Psoas muscle (tissue), 8 donors: ENCODE data around the gene GAL3ST1. TPM values are rescaled to one million over a fixed set of nuclear protein-coding genes. Genes with fewer than 3 reads are reported as not detected.

Experiments
- ATAC-seq, 4 donors: fragments of 200-7000 bp; cut with Tn5 transposase; one replicate each; pipeline ENCODE4 v1.9.1; 2020; ENCODE audit warnings: moderate library complexity in 3 of 4, mild to moderate bottlenecking in 2 of 4
- DNase-seq, 2 donors: peaks; one replicate each; pipeline ENCODE4 v3.0.0-alpha.2; 2020
- H3K27ac ChIP-seq: fragments of 200-600 bp; one replicate; pipeline ENCODE4 v1.8.0; 2022
- H3K27me3 ChIP-seq, 3 donors: fragments of 200-600 bp in 1 of 3; one replicate each; pipeline versions ENCODE4 v1.6.1 to v1.8.0; 2013 to 2022; ENCODE audit warnings: low read length in 2 of 3, mild to moderate bottlenecking in 2 of 3, moderate library complexity in 1 of 3; ENCODE audit not compliant: insufficient read depth in 3 of 3
- H3K36me3 ChIP-seq, 2 donors: fragments of 200-600 bp in 1 of 2; one replicate each; pipeline versions ENCODE4 v1.6.1 to v1.8.0; 2013 to 2022; ENCODE audit warnings: low read depth in 1 of 2, mild to moderate bottlenecking in 1 of 2, moderate library complexity in 1 of 2; ENCODE audit not compliant: insufficient read depth in 1 of 2
- H3K4me1 ChIP-seq: fragments of 200-600 bp; one replicate; pipeline ENCODE4 v1.8.0; 2022
- H3K4me3 ChIP-seq: fragments of 200-600 bp; one replicate; pipeline ENCODE4 v1.8.0; 2022; ENCODE audit warnings: mild to moderate bottlenecking
- H3K9me3 ChIP-seq: fragments of 200-600 bp; one replicate; pipeline ENCODE4 v1.8.0; 2022
- CTCF ChIP-seq: fragments of 200-600 bp; IDR thresholded peaks from one replicate; pipeline ENCODE4 v1.8.0; 2022; ENCODE audit warnings: antibody characterized with exemption
- whole genome bisulfite sequencing, 3 donors: extraction: QIAGEN DNeasy Blood & Tissue Kit; methylation state at CpG; one replicate each; pipeline versions ENCODE4 v1.1.6 to v1.1.7; 2013; 5-methylcytosine and 5-hydroxymethylcytosine counted together
- intact Hi-C, 2 donors: fragments of 100-400 bp; cut with DNase I; formaldehyde crosslinking; loops; one replicate each; pipeline versions ENCODE4 v1.11.0 to v1.14.2; 2022
- polyA plus RNA-seq, 3 donors: library from polyadenylated mRNA; stranded (reverse); fragments of 200-250 nt; gene quantifications; one replicate each; pipeline ENCODE4 v1.2.3, GENCODE V29; 2013
- total RNA-seq, 4 donors: library from RNA; stranded (reverse); fragmentation: NEBNext Ultra II Directional in 2 of 4; extraction: Animal tissue kit (Norgen Biotek cat#: 25700) in 2 of 4; gene quantifications; one replicate each; pipeline versions ENCODE4 v1.2.1 to v1.2.4, GENCODE V29; 2021 to 2023
- donor health status: healthy with polysubstance abuse.
- donor health status: DM: no; HTN: no; CAD: no; lungs with moderate emphysema.
- donor health status: Bipolar disorder and iron deficiency.
- donor health status: healthy.
- donor health status: DM: yes; HTN: yes; CAD: no.
- donor health status: DM: no; HTN: no; CAD: no.
- donor health status: DM: no; HTN: no; CAD: no.
- donor health status: DM: yes; HTN: yes; CAD: no.

The GAL3ST1 gene
- total and polyA plus RNA-seq, 7 donors, result 0.21 to 2.7 (median 0.80) TPM

- Histone ChIP-seq H3K27ac (no peak overlapping the region), H3K9me3 (no peaks in the 10 kb centered on the region), H3K4me1 (no peaks in the 10 kb centered on the region), H3K4me3 (no peak overlapping the region), H3K27me3 (peaks cover 0 to 34% (median 2%) of the 10 kb centered on the region in 3 donors), H3K36me3 (no peaks in the 10 kb centered on the region)
- ATAC-seq (no peak), DNase-seq (no peak)
- 71 to 78% (median 73%) methylated on average over 9 of the region's 9 CpGs for WGBS, 3 donors
- intact Hi-C loops, result loop anchor here in 1 of 2 donors (10.0 kb wide), 1 partner anchor 64 kb away; the partner anchor contains the start of gene GAL3ST1
- TF ChIP-seq CTCF, result no peak
These were observed 63.4 kb downstream of the GAL3ST1 start for GRCh38 chr22:30511109-30511508.

- no peak for ATAC-seq
- Histone ChIP-seq H3K27me3 (peaks cover 0 to 63% (median 16%) of the 10 kb centered on the region in 3 donors), H3K4me3 (no peak overlapping the region), H3K27ac (no peak overlapping the region), H3K36me3 (no peaks in the 10 kb centered on the region), H3K4me1 (no peaks in the 10 kb centered on the region), H3K9me3 (no peaks in the 10 kb centered on the region)
- no peak for TF ChIP-seq CTCF
- intact Hi-C loops, result no loop called here
- WGBS, 3 donors, result 56 to 93% (median 90%) methylated on average over 5 of the region's 5 CpGs
- no peak for DNase-seq
These were observed 66.2 kb downstream of the GAL3ST1 start for GRCh38 chr22:30508216-30508615.

- DNase-seq, result no peak
- Histone ChIP-seq H3K27ac (no peak overlapping the region), H3K4me1 (no peaks in the 10 kb centered on the region), H3K27me3 (peaks cover 0 to 68% (median 16%) of the 10 kb centered on the region in 3 donors), H3K36me3 (no peaks in the 10 kb centered on the region), H3K9me3 (no peaks in the 10 kb centered on the region), H3K4me3 (no peak overlapping the region)
- intact Hi-C loops, result no loop called here
- TF ChIP-seq CTCF, result no peak
- ATAC-seq, result no peak
- WGBS, 3 donors, result 76 to 87% (median 80%) methylated on average over 4 of the region's 4 CpGs
These were observed 66.8 kb downstream of the GAL3ST1 start for GRCh38 chr22:30507670-30508069.

GRCh38 chr22:30506507-30506968, 67.9 kb downstream of the GAL3ST1 start:
- H3K4me1 ChIP-seq, result no peaks in the 10 kb centered on the region
- 43 to 56% (median 49%) methylated on average over 8 of the region's 8 CpGs for WGBS, 3 donors
- no peaks in the 10 kb centered on the region for H3K9me3 ChIP-seq
- no peak overlapping the region for H3K4me3 ChIP-seq
- H3K27ac ChIP-seq, result no peak overlapping the region
- intact Hi-C loops, result no loop called here
- DNase-seq (no peak), ATAC-seq (no peak)
- no peak for TF ChIP-seq CTCF
- H3K27me3 ChIP-seq, result peaks cover 0 to 73% (median 16%) of the 10 kb centered on the region in 3 donors
- no peaks in the 10 kb centered on the region for H3K36me3 ChIP-seq

Other genes starting within 250 kb of the GAL3ST1 start
- 1 to 10 TPM; 2.9 to 4.8 (median 3.3) TPM for gene TBC1D10A, start 247.7 kb downstream of the GAL3ST1 start, total RNA-seq
- 1 to 10 TPM; 2.2 to 4.2 (median 2.9) TPM for gene TBC1D10A, start 247.7 kb downstream of the GAL3ST1 start, polyA plus RNA-seq
- 100 to 1,000 TPM; 107 to 146 (median 121) TPM for gene SF3A1, start 217.8 kb downstream of the GAL3ST1 start, total RNA-seq
- 10 to 100 TPM; 21.6 to 35.5 (median 32.3) TPM for gene SF3A1, start 217.8 kb downstream of the GAL3ST1 start, polyA plus RNA-seq
- under 1 TPM; 0.17 to 0.88 (median 0.54) TPM for gene CCDC157, start 217.7 kb downstream of the GAL3ST1 start, total RNA-seq
- 1 to 10 TPM; 1.4 to 2.6 (median 1.5) TPM for gene CCDC157, start 217.7 kb downstream of the GAL3ST1 start, polyA plus RNA-seq
- 1 to 10 TPM; 5.7 to 9.8 (median 8.2) TPM for gene RNF215, start 187.3 kb downstream of the GAL3ST1 start, total RNA-seq
- 10 to 100 TPM in 1 of 3 donors, 1 to 10 TPM in 2; 6.1 to 13.8 (median 8.8) TPM for gene RNF215, start 187.3 kb downstream of the GAL3ST1 start, polyA plus RNA-seq
- 1 to 10 TPM; 1.3 to 2.9 (median 2.1) TPM for gene SEC14L2, start 177.6 kb downstream of the GAL3ST1 start, total RNA-seq
- gene SEC14L2, start 177.6 kb downstream of the GAL3ST1 start, polyA plus RNA-seq, result 10 to 100 TPM in 1 of 3 donors, 1 to 10 TPM in 1, under 1 TPM in 1; 0.38 to 75.0 (median 1.3) TPM
- 10 to 100 TPM in 3 of 4 donors, 1 to 10 TPM in 1; 4.3 to 68.7 (median 17.7) TPM for gene MTFP1, start 148.9 kb downstream of the GAL3ST1 start, total RNA-seq
- gene MTFP1, start 148.9 kb downstream of the GAL3ST1 start, polyA plus RNA-seq, result 100 to 1,000 TPM in 1 of 3 donors, 10 to 100 TPM in 2; 50.8 to 156 (median 71.3) TPM
- not detected for gene SEC14L3, start 102.6 kb downstream of the GAL3ST1 start, total RNA-seq
- under 1 TPM in 1 of 3 donors, not detected in 2; 0.04 TPM for gene SEC14L3, start 102.6 kb downstream of the GAL3ST1 start, polyA plus RNA-seq
- not detected for gene SEC14L4, start 69.0 kb downstream of the GAL3ST1 start, total RNA-seq
- under 1 TPM in 2 of 3 donors, not detected in 1; 0.01 to 0.07 TPM for gene SEC14L4, start 69.0 kb downstream of the GAL3ST1 start, polyA plus RNA-seq
- gene SEC14L6, start 27.9 kb downstream of the GAL3ST1 start, total RNA-seq, result not detected
- gene SEC14L6, start 27.9 kb downstream of the GAL3ST1 start, polyA plus RNA-seq, result not detected
- 10 to 100 TPM; 32.8 to 74.8 (median 63.7) TPM for gene PES1, start 17.2 kb upstream of the GAL3ST1 start, total RNA-seq
- 100 to 1,000 TPM in 1 of 3 donors, 10 to 100 TPM in 2; 55.9 to 100 (median 69.4) TPM for gene PES1, start 17.2 kb upstream of the GAL3ST1 start, polyA plus RNA-seq
- gene TCN2, start 32.5 kb upstream of the GAL3ST1 start, total RNA-seq, result 10 to 100 TPM in 1 of 4 donors, 1 to 10 TPM in 3; 5.5 to 11.7 (median 9.0) TPM
- gene TCN2, start 32.5 kb upstream of the GAL3ST1 start, polyA plus RNA-seq, result 1 to 10 TPM; 5.9 to 9.9 (median 7.0) TPM
- 10 to 100 TPM in 1 of 4 donors, 1 to 10 TPM in 3; 5.8 to 11.5 (median 7.2) TPM for gene SLC35E4, start 61.1 kb upstream of the GAL3ST1 start, total RNA-seq
- 10 to 100 TPM in 1 of 3 donors, 1 to 10 TPM in 2; 2.6 to 11.0 (median 6.8) TPM for gene SLC35E4, start 61.1 kb upstream of the GAL3ST1 start, polyA plus RNA-seq
- gene DUSP18, start 93.2 kb upstream of the GAL3ST1 start, total RNA-seq, result 1 to 10 TPM in 3 of 4 donors, under 1 TPM in 1; 0.69 to 1.6 (median 1.3) TPM
- gene DUSP18, start 93.2 kb upstream of the GAL3ST1 start, polyA plus RNA-seq, result 1 to 10 TPM in 2 of 3 donors, under 1 TPM in 1; 0.65 to 3.8 (median 1.5) TPM
- 1 to 10 TPM; 2.5 to 8.2 (median 3.3) TPM for gene OSBP2, start 120.2 kb upstream of the GAL3ST1 start, total RNA-seq
- 1 to 10 TPM in 2 of 3 donors, under 1 TPM in 1; 0.27 to 1.7 (median 1.4) TPM for gene OSBP2, start 120.2 kb upstream of the GAL3ST1 start, polyA plus RNA-seq